Colonic mucosa (tissue), 4 donors: ENCODE results near the gene DMC1. TPM values are rescaled to one million over a fixed set of nuclear protein-coding genes. Genes with fewer than 3 reads are reported as not detected.

Experiments
- DNase-seq: peaks from one replicate; pipeline ENCODE4 v3.0.0-alpha.2; 2020
- H3K27ac ChIP-seq: fragments of 200-600 bp; one replicate; pipeline ENCODE4 v1.8.0; 2021
- H3K27me3 ChIP-seq: fragments of 200-600 bp; one replicate; pipeline ENCODE4 v1.8.0; 2021
- H3K36me3 ChIP-seq: fragments of 200-600 bp; one replicate; pipeline ENCODE4 v1.8.0; 2021
- H3K4me1 ChIP-seq: fragments of 200-600 bp; one replicate; pipeline ENCODE4 v1.8.0; 2021; ENCODE audit warnings: mild to moderate bottlenecking
- H3K4me3 ChIP-seq: fragments of 200-600 bp; one replicate; pipeline ENCODE4 v1.8.0; 2021
- H3K9ac ChIP-seq, 2 donors: one replicate each; pipeline ENCODE4 v1.7.0; 2013; ENCODE audit warnings: control low read depth in 2 of 2, low read depth in 2 of 2, low read length in 2 of 2
- H3K9me3 ChIP-seq: fragments of 200-600 bp; one replicate; pipeline ENCODE4 v1.8.0; 2021
- CTCF ChIP-seq: fragments of 200-600 bp; IDR thresholded peaks from one replicate; pipeline ENCODE4 v1.8.0; 2022; ENCODE audit warnings: antibody characterized with exemption, mild to moderate bottlenecking
- intact Hi-C: fragments of 100-400 bp; cut with DNase I; formaldehyde crosslinking; loops from one replicate; pipeline ENCODE4 v1.14.1; 2022
- total RNA-seq, 2 donors: library from RNA; stranded (reverse); fragmentation: NEBNext Ultra II Directional in 1 of 2; extraction: Animal tissue kit (Norgen Biotek cat#: 25700) in 1 of 2; gene quantifications; one replicate each; pipeline ENCODE4 v1.2.1, GENCODE V29; 2021
- donor health status: healthy.
- donor health status: DM: no; HTN: no; CAD: no.
- donor health status: DM: no; HTN: no; CAD: no.

DMC1 gene
- total RNA-seq, 2 donors from 2014 or later, result 2.0 to 3.0 TPM

- intact Hi-C loops, result loop anchor here (10.0 kb wide), 1 partner anchor 108 kb away; no protein-coding TSS in a partner anchor
- Histone ChIP-seq H3K9me3 (no peaks in the 10 kb centered on the region), H3K36me3 (peaks cover 22% of the 10 kb centered on the region), H3K4me3 (no peak overlapping the region), H3K9ac (no peak overlapping the region), H3K4me1 (peaks cover 9% of the 10 kb centered on the region), H3K27me3 (no peaks in the 10 kb centered on the region), H3K27ac (no peak overlapping the region)
- no peak for TF ChIP-seq CTCF
- no peak for DNase-seq
Measured at GRCh38 chr22:38503021-38503420, 67.0 kb downstream of the DMC1 start.

GRCh38 chr22:38501797-38502672 lies 67.9 kb downstream of the DMC1 start:
- intact Hi-C loops, result loop anchor here (10.0 kb wide), 1 partner anchor 107 kb away; no protein-coding TSS in a partner anchor
- Histone ChIP-seq H3K9ac (no peak overlapping the region), H3K4me3 (no peak overlapping the region), H3K4me1 (peaks cover 9% of the 10 kb centered on the region), H3K9me3 (no peaks in the 10 kb centered on the region), H3K27me3 (no peaks in the 10 kb centered on the region), H3K27ac (no peak overlapping the region), H3K36me3 (peaks cover 27% of the 10 kb centered on the region)
- no peak for TF ChIP-seq CTCF
- DNase-seq, result no peak

- intact Hi-C loops, result no loop called here
- Histone ChIP-seq H3K4me1 (peaks cover 2% of the 10 kb centered on the region), H3K27me3 (no peaks in the 10 kb centered on the region), H3K4me3 (no peak overlapping the region), H3K27ac (no peak overlapping the region), H3K9me3 (no peaks in the 10 kb centered on the region), H3K36me3 (peaks cover 56% of the 10 kb centered on the region), H3K9ac (no peak overlapping the region)
- DNase-seq, result no peak
- no peak for TF ChIP-seq CTCF
Measured at GRCh38 chr22:38497869-38498268, 72.1 kb downstream of the DMC1 start.

- Histone ChIP-seq H3K9ac (no peak overlapping the region), H3K4me1 (no peaks in the 10 kb centered on the region), H3K36me3 (peaks cover 75% of the 10 kb centered on the region), H3K9me3 (no peaks in the 10 kb centered on the region), H3K27ac (no peak overlapping the region), H3K4me3 (no peak overlapping the region), H3K27me3 (no peaks in the 10 kb centered on the region)
- intact Hi-C loops, result no loop called here
- no peak for DNase-seq
- no peak for TF ChIP-seq CTCF
Measured at GRCh38 chr22:38494939-38495338, 75.0 kb downstream of the DMC1 start.

GRCh38 chr22:38494498-38494897 lies 75.5 kb downstream of the DMC1 start:
- DNase-seq, result no peak
- no peak for TF ChIP-seq CTCF
- Histone ChIP-seq H3K27me3 (no peaks in the 10 kb centered on the region), H3K27ac (no peak overlapping the region), H3K4me1 (no peaks in the 10 kb centered on the region), H3K9ac (no peak overlapping the region), H3K4me3 (no peak overlapping the region), H3K36me3 (peaks cover 75% of the 10 kb centered on the region), H3K9me3 (no peaks in the 10 kb centered on the region)
- intact Hi-C loops, result no loop called here
